Measurements from ENCODE around the gene GPC3.

The GPC3 gene

DNA sequence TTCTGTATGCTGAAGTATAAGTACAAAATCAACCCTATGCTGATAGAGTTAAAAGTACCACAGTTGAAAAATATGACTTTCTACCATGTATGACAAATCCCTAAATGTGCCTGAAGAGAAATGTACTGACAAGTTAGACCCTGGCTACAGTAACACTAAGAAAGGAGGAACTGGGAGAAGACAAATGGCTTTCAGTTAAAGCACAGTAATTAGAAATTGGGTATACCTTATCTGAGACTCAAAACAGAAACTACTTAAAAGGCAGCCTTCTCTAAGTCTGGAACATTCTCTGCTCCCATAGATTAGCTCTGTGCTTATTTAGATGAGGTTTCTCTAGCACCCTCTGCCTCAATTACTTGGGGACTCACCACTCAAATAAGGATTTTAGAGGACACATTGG is 189.1 kb downstream of the GPC3 start:
- TF ChIP-seq EGR1 (IDR thresholded peaks at IDR 0.05) (no peak), CREB1 (IDR thresholded peaks at IDR 0.05; ENCODE audit: low read depth) (no peak), NFIC (IDR thresholded peaks at IDR 0.05) (no peak), FOXM1 (IDR thresholded peaks at IDR 0.05; ENCODE audit: borderline replicate concordance, low read depth) (no peak), TEAD4 (IDR thresholded peaks at IDR 0.05) (no peak), YY1 (IDR thresholded peaks at IDR 0.05; ENCODE audit: low read depth) (no peak), TCF12 (IDR thresholded peaks at IDR 0.05; ENCODE audit: low read depth) (no peak), RAD21 (IDR thresholded peaks at IDR 0.05; ENCODE audit: low read depth) (no peak), TAF1 (IDR thresholded peaks at IDR 0.05; ENCODE audit: low read depth) (no peak), EP300 (IDR thresholded peaks at IDR 0.05; ENCODE audit: borderline replicate concordance) (no peak), CEBPB (IDR thresholded peaks at IDR 0.05) (no peak), ZBTB7A (IDR thresholded peaks at IDR 0.05; ENCODE audit: low read depth) (no peak)
- TF ChIP-seq, protein P1, sequence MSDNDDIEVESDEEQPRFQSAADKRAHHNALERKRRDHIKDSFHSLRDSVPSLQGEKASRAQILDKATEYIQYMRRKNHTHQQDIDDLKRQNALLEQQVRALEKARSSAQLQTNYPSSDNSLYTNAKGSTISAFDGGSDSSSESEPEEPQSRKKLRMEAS (IDR thresholded peaks at IDR 0.05): no peak
- TF ChIP-seq, protein P2, sequence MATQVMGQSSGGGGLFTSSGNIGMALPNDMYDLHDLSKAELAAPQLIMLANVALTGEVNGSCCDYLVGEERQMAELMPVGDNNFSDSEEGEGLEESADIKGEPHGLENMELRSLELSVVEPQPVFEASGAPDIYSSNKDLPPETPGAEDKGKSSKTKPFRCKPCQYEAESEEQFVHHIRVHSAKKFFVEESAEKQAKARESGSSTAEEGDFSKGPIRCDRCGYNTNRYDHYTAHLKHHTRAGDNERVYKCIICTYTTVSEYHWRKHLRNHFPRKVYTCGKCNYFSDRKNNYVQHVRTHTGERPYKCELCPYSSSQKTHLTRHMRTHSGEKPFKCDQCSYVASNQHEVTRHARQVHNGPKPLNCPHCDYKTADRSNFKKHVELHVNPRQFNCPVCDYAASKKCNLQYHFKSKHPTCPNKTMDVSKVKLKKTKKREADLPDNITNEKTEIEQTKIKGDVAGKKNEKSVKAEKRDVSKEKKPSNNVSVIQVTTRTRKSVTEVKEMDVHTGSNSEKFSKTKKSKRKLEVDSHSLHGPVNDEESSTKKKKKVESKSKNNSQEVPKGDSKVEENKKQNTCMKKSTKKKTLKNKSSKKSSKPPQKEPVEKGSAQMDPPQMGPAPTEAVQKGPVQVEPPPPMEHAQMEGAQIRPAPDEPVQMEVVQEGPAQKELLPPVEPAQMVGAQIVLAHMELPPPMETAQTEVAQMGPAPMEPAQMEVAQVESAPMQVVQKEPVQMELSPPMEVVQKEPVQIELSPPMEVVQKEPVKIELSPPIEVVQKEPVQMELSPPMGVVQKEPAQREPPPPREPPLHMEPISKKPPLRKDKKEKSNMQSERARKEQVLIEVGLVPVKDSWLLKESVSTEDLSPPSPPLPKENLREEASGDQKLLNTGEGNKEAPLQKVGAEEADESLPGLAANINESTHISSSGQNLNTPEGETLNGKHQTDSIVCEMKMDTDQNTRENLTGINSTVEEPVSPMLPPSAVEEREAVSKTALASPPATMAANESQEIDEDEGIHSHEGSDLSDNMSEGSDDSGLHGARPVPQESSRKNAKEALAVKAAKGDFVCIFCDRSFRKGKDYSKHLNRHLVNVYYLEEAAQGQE (IDR thresholded peaks at IDR 0.05; ENCODE audit: low read depth): no peak
- TF ChIP-seq, protein P3, sequence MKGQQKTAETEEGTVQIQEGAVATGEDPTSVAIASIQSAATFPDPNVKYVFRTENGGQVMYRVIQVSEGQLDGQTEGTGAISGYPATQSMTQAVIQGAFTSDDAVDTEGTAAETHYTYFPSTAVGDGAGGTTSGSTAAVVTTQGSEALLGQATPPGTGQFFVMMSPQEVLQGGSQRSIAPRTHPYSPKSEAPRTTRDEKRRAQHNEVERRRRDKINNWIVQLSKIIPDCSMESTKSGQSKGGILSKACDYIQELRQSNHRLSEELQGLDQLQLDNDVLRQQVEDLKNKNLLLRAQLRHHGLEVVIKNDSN (IDR thresholded peaks at IDR 0.05): no peak

DNA sequence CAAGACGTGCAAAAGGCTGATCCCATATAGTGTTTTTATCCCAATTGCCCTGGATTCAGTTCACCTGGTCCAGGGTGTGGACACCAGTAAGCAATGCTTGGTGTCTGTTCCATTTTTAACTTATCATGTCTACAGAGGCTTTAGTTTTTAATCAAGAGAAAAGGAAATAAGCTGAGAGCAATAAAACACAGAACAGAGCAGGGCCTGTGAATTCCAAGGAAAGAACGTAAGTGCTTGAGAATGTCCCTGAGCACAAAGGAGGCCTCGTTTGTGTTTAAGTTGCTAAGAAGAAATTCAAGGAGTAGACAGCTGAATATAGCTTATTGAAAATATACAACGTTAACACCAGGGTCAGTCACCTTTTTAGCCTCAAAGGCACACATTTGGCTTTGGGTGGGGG is 191.3 kb downstream of the GPC3 start:
- TF ChIP-seq EGR1 (IDR thresholded peaks at IDR 0.05) (no peak), RAD21 (IDR thresholded peaks at IDR 0.05; ENCODE audit: low read depth) (no peak)

DNA sequence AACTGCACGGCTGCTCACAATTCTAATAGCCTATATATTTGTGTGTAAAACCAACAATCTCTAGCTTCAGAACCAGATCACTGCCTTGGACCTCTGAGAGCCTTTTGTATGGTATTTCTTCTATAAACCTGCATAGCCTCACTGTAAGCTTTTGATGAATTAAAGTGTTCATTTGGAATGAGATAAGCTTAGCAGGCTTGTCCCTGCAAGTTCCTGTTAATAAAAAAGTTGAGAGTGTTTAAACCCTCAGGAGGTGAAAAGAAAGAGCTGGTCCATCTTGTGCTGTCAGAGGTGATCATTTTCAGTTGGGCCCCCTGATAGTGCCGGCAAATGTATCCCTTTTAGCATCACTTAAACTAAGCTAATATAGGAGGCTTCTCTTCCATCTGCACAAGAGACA is 191.8 kb downstream of the GPC3 start:
- no peak for TF ChIP-seq FOXM1 (IDR thresholded peaks at IDR 0.05; ENCODE audit: borderline replicate concordance, low read depth)
- no peak for TF ChIP-seq TAF1 (IDR thresholded peaks at IDR 0.05; ENCODE audit: low read depth)
- TF ChIP-seq, protein P2 (IDR thresholded peaks at IDR 0.05; ENCODE audit: low read depth): no peak
- TF ChIP-seq TEAD4 (IDR thresholded peaks at IDR 0.05): no peak
- no peak for TF ChIP-seq CREB1 (IDR thresholded peaks at IDR 0.05; ENCODE audit: low read depth)
- no peak for TF ChIP-seq RAD21 (IDR thresholded peaks at IDR 0.05; ENCODE audit: low read depth)
- TF ChIP-seq TCF12 (IDR thresholded peaks at IDR 0.05; ENCODE audit: low read depth): no peak
- TF ChIP-seq YY1 (IDR thresholded peaks at IDR 0.05; ENCODE audit: low read depth): no peak
- no peak for TF ChIP-seq CEBPB (IDR thresholded peaks at IDR 0.05)
- TF ChIP-seq, protein P3 (IDR thresholded peaks at IDR 0.05): no peak
- no peak for TF ChIP-seq EGR1 (IDR thresholded peaks at IDR 0.05)
- TF ChIP-seq ZBTB7A (IDR thresholded peaks at IDR 0.05; ENCODE audit: low read depth): no peak
- TF ChIP-seq NFIC (IDR thresholded peaks at IDR 0.05): no peak
- TF ChIP-seq, protein P1 (IDR thresholded peaks at IDR 0.05): no peak
- no peak for TF ChIP-seq EP300 (IDR thresholded peaks at IDR 0.05; ENCODE audit: borderline replicate concordance)

DNA sequence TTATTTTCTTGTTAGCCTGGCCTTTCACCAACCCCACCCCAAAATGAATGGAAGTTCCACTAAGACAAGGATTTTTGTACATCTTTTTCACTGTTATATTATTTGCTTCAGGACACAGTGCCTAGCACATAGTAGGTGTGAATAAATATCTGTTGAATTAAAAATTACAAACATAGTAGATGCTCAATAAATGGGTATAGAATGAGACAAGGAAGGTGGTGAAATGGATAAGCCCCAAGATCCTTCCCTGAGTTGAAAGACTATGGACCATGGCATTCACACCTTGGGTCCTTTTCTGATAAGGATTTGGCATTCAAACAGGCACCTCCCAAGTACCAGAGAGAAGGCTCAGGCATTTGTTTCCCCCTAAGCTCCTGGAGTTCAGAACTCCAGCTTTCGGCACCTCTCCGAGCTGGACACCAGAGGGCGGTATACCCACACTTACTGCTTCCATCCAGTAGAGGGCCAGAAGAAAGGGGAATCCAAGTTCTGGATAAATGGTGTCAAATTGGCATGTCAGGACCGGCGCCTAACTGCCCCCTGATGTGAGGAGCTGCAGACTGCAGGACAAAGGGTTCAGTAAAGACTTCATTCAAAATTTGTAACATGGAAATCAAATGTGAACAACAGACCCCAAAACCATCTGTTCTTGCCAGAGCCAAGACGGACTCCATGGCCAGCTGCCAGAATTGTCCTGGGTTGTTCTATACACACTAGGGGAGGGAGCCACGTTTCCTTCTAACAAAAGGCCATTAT is 193.0 kb downstream of the GPC3 start:
- TF ChIP-seq RAD21 (IDR thresholded peaks at IDR 0.05; ENCODE audit: low read depth): peak; percentile 79
- TF ChIP-seq NFIC (IDR thresholded peaks at IDR 0.05): peak; percentile 53; the same call in 1 of the 2 replicates
- no peak for TF ChIP-seq EP300 (IDR thresholded peaks at IDR 0.05; ENCODE audit: borderline replicate concordance)

DNA sequence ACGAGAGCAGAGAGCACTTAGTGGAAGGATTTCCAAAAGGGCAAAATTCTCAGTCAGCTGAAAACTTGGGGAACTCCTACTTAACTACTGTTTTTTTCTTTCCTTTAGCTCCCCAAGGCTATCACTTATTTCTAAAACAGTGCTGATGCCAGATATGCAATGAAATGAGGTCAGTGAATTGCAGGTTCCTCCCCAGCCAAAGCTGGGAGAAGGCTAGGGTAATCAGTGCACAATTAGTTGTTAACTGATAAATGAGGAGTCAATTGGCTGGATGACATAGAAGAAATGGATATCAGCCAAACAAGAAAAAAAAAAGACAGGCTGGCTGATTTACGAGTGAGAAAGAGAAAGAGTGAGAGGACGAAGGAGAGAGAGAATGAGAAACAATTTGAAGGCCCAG is 195.6 kb downstream of the GPC3 start:
- TF ChIP-seq TEAD4 (IDR thresholded peaks at IDR 0.05) (no peak), CEBPB (IDR thresholded peaks at IDR 0.05) (no peak), ZBTB7A (IDR thresholded peaks at IDR 0.05; ENCODE audit: low read depth) (no peak), EP300 (IDR thresholded peaks at IDR 0.05; ENCODE audit: borderline replicate concordance) (no peak)

DNA sequence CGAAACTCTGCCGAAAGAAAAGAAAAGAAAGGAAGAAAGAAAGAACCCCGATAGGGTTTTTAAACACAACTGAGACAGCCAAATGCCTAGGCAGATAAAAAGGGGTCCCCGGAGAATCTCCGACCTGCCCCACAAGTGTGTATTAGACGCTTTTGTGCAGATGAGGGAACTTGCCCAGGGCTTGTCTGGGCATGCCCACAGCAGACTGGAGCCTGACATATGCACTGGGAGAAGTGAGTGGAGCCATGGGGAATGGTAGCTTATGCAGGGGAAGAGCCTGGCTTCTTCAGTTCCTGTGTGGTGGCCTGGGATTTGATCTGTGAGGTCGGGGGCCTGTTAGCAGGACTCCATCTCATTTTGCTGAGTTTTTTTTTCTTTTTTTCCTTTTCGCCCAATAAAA is 199.0 kb downstream of the GPC3 start:
- TF ChIP-seq TEAD4 (IDR thresholded peaks at IDR 0.05) (no peak), RAD21 (IDR thresholded peaks at IDR 0.05; ENCODE audit: low read depth) (no peak)

All from Ishikawa (cell line).